Stomach smooth muscle (tissue), 2 donors: ENCODE data around the gene HHIP.

Source experiments
- H3K27ac ChIP-seq: one replicate; pipeline ENCODE4 v1.7.0; 2013; ENCODE audit warnings: mild to moderate bottlenecking, low read length, inconsistent platforms
- H3K27me3 ChIP-seq, 2 donors: one replicate each; pipeline ENCODE4 v1.7.0; 2013; ENCODE audit warnings: low read length in 2 of 2; ENCODE audit not compliant: insufficient read depth in 2 of 2, control insufficient read depth in 1 of 2
- H3K36me3 ChIP-seq, 2 donors: one replicate each; pipeline ENCODE4 v1.7.0; 2013; ENCODE audit warnings: low read length in 2 of 2; ENCODE audit not compliant: control insufficient read depth in 2 of 2, insufficient read depth in 2 of 2
- H3K4me1 ChIP-seq: one replicate; pipeline ENCODE4 v1.7.0; 2013; ENCODE audit warnings: low read length; ENCODE audit not compliant: control insufficient read depth, insufficient read depth
- H3K4me3 ChIP-seq, 2 donors: one replicate each; pipeline ENCODE4 v1.7.0; 2013; ENCODE audit warnings: low read length in 2 of 2
- H3K9ac ChIP-seq, 2 donors: one replicate each; pipeline ENCODE4 v1.7.0; 2013; ENCODE audit warnings: low read length in 2 of 2, mild to moderate bottlenecking in 1 of 2
- H3K9me3 ChIP-seq, 2 donors: one replicate each; pipeline ENCODE4 v1.7.0; 2013; ENCODE audit warnings: low read length in 2 of 2; ENCODE audit not compliant: control insufficient read depth in 2 of 2
- donor health status: healthy.
- donor health status: Pancreatic carcinoma.

HHIP gene, protein sequence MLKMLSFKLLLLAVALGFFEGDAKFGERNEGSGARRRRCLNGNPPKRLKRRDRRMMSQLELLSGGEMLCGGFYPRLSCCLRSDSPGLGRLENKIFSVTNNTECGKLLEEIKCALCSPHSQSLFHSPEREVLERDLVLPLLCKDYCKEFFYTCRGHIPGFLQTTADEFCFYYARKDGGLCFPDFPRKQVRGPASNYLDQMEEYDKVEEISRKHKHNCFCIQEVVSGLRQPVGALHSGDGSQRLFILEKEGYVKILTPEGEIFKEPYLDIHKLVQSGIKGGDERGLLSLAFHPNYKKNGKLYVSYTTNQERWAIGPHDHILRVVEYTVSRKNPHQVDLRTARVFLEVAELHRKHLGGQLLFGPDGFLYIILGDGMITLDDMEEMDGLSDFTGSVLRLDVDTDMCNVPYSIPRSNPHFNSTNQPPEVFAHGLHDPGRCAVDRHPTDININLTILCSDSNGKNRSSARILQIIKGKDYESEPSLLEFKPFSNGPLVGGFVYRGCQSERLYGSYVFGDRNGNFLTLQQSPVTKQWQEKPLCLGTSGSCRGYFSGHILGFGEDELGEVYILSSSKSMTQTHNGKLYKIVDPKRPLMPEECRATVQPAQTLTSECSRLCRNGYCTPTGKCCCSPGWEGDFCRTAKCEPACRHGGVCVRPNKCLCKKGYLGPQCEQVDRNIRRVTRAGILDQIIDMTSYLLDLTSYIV

DNA sequence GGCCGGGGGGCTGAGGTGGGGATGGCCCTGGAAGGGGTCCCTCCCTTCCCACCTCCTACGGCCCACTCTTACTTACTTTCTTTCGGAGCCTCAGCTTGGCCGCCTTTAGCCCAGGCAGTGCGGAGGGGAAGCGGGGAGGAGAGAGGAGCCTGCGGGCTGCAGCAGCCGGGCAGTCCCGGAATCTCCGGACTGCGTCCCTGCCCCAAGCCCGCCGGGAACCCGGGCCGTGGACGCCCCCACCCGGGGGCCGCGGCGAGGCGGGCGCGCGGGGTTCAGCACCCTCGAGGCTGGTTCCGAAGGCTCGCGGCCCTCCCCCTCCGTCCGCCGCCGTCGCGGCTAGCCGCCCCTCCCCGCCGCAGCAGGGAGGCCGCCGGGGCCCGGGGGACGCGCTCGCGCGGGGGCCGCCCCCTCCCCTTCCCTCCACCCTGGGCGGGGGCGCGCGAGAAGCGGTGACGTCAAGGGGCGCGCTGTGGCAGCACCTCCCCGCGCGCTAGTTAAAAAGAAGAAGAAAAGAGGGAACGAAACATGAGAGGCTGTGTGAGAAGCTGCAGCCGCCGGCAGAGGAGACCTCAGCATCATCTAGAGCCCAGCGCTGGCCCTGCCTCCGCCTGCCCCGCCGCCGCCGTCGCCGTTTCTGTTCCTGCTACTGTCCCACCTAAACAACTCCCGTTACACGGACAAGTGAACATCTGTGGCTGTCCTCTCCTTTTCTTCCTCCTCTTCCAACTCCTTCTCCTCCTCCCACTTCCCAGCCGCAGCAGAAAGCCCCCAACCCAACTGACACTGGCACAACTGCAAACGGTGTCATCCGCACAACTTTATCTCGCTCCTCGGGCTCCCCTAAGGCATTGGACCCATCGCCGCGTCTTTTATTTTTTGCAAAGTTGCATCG, at the start of gene HHIP:
HHIP (plus strand) TSS at position 526 of the 892 bp plus-strand sequence. CDS start 520 bp downstream, outside the sequence.
- peak within 1 kb of the TSS in 1 of 2 donors; percentile 12 for H3K9ac ChIP-seq
- H3K27ac ChIP-seq: no peak within 1 kb of the TSS

DNA sequence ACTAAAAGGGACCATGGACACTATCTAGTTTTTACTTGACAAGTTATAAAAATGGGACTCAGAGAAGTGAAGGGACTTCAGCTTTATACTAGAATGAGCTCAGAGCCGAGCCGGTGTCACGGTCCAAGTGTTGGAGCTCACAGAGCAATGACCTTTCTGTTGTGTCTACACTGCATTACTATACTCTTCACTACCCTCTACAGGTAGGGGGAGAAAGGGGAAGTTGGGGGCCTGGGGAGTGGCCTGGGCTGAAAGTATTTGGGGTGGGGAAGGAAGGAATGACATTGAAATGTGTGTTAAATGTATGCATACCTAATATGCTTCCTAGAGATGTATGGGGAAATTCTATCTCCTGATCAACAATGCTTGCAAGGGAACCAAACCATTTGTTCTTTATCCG, 48.8 kb upstream of the HHIP start:
- H3K4me3 ChIP-seq: no peak overlapping the region
- no peaks in the 10 kb centered on the region for H3K27me3 ChIP-seq
- no peaks in the 10 kb centered on the region for H3K9me3 ChIP-seq
- no peak overlapping the region for H3K27ac ChIP-seq
- H3K36me3 ChIP-seq: no peaks in the 10 kb centered on the region
- H3K4me1 ChIP-seq: no peaks in the 10 kb centered on the region
- no peak overlapping the region for H3K9ac ChIP-seq

More for the DNA sequence above, at the start of gene HHIP:
- Histone ChIP-seq H3K4me3 (peak within 1 kb of the TSS; percentile 60 to 75), H3K4me1 (peaks cover 18% of the 10 kb centered on the region), H3K27me3 (peaks cover 25 to 41% of the 10 kb centered on the region in 2 donors), H3K9me3 (no peaks in the 10 kb centered on the region), H3K36me3 (no peaks in the 10 kb centered on the region)

DNA sequence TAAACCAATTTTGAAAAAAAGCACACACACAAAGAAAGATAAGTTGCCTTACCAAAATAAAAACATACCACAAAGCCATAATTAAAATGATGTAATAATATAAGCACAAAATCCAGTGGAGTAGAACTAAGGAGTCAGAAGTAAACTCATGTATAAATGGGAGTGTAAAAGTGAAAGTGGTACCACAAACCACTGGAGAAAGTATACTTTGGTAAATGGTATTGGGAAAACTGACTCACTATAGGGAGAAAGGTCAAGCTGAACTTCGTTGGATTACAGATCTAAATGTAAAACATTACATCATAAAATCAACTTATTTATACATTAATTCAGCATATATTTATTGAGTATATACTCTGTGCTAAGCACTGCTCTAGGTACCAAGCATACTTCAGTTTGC, 46.3 kb upstream of the HHIP start:
- no peak overlapping the region for H3K4me3 ChIP-seq
- H3K27ac ChIP-seq: no peak overlapping the region
- H3K9ac ChIP-seq: no peak overlapping the region
- peaks cover 0 to 3% of the 10 kb centered on the region in 2 donors for H3K9me3 ChIP-seq
- no peaks in the 10 kb centered on the region for H3K4me1 ChIP-seq
- H3K36me3 ChIP-seq: no peaks in the 10 kb centered on the region
- no peaks in the 10 kb centered on the region for H3K27me3 ChIP-seq

DNA sequence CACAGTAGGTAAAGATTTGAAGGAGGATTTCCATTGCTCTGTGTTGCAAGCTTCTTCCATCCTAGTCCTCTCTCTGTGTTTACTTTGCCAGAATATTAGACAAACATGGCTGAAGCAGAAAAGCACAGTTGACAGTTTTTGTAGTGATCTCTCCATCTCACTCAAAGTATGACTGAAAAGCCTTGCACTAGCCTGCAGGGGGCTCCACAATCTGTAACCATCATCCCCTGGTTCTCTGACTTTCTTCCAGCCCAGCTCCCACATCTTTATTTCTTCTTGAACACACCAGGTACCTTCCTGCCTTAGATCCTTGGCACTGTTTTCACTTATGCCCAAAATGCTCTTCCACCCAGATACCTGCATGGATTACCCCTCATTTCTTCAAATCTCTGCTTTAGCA, 34.1 kb upstream of the HHIP start:
- H3K36me3 ChIP-seq: no peaks in the 10 kb centered on the region
- H3K9ac ChIP-seq: no peak overlapping the region

GRCh38 chr4:144614850-144615585, 30.9 kb upstream of the HHIP start:
- H3K4me1 ChIP-seq: no peaks in the 10 kb centered on the region
- H3K9me3 ChIP-seq: no peaks in the 10 kb centered on the region
- no peaks in the 10 kb centered on the region for H3K36me3 ChIP-seq
- no peak overlapping the region for H3K27ac ChIP-seq
- no peak overlapping the region for H3K9ac ChIP-seq
- no peak overlapping the region for H3K4me3 ChIP-seq
- no peaks in the 10 kb centered on the region for H3K27me3 ChIP-seq

More for the DNA sequence above, 34.1 kb upstream of the HHIP start:
- Histone ChIP-seq H3K27ac (no peak overlapping the region), H3K4me3 (no peak overlapping the region), H3K9me3 (no peaks in the 10 kb centered on the region), H3K27me3 (no peaks in the 10 kb centered on the region), H3K4me1 (no peaks in the 10 kb centered on the region)

GRCh38 chr4:144621681-144622080, 24.3 kb upstream of the HHIP start:
- Histone ChIP-seq H3K9me3 (peaks cover 0 to 3% of the 10 kb centered on the region in 2 donors), H3K27ac (no peak overlapping the region), H3K9ac (no peak overlapping the region), H3K4me1 (no peaks in the 10 kb centered on the region), H3K36me3 (no peaks in the 10 kb centered on the region), H3K4me3 (no peak overlapping the region), H3K27me3 (no peaks in the 10 kb centered on the region)

DNA sequence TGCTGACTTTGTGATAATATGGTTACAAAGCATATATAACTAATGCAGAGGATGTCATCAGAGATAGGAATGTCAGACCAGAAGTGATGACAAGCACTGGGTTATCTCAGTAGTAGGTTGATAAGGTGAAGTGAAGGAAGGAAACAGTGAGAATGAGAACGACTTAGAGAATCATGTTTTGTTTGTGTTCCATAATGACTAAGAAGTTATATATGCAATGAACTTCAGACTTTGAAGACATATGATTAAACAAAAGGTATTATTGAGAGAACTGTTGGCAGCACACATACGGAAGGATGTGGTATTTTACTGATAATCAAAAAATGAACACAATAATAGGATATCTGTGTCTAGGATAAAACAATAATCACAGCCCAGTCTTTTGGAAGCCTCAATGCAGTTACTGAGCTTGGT, 18.3 kb upstream of the HHIP start:
- H3K4me3 ChIP-seq: no peak overlapping the region

DNA sequence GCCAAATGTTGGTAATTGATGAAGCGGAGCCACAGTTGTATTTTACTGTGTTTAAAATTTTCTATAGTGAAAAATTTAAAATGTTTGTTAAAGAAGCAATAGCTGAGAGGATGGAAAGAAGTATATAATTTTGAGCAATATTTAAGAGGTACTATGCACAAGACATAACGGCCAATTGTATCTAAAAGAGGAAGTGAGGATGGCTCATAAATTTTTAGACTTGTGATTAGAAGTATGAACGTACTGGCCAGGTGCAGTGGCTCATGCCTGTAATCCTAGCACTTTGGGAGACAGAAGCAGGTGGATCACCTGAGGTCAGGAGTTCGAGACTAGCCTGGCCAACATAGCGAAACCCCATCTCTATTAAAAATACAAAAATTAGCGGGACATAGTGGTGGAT, 12.7 kb upstream of the HHIP start:
- H3K27me3 ChIP-seq: no peaks in the 10 kb centered on the region
- H3K27ac ChIP-seq: no peak overlapping the region
- no peak overlapping the region for H3K4me3 ChIP-seq
- H3K9ac ChIP-seq: no peak overlapping the region
- no peaks in the 10 kb centered on the region for H3K9me3 ChIP-seq
- H3K4me1 ChIP-seq: no peaks in the 10 kb centered on the region
- no peaks in the 10 kb centered on the region for H3K36me3 ChIP-seq

More for the DNA sequence above, 18.3 kb upstream of the HHIP start:
- Histone ChIP-seq H3K27ac (no peak overlapping the region), H3K9me3 (peaks cover 0 to 3% of the 10 kb centered on the region in 2 donors), H3K9ac (no peak overlapping the region), H3K27me3 (no peaks in the 10 kb centered on the region), H3K4me1 (no peaks in the 10 kb centered on the region), H3K36me3 (no peaks in the 10 kb centered on the region)

DNA sequence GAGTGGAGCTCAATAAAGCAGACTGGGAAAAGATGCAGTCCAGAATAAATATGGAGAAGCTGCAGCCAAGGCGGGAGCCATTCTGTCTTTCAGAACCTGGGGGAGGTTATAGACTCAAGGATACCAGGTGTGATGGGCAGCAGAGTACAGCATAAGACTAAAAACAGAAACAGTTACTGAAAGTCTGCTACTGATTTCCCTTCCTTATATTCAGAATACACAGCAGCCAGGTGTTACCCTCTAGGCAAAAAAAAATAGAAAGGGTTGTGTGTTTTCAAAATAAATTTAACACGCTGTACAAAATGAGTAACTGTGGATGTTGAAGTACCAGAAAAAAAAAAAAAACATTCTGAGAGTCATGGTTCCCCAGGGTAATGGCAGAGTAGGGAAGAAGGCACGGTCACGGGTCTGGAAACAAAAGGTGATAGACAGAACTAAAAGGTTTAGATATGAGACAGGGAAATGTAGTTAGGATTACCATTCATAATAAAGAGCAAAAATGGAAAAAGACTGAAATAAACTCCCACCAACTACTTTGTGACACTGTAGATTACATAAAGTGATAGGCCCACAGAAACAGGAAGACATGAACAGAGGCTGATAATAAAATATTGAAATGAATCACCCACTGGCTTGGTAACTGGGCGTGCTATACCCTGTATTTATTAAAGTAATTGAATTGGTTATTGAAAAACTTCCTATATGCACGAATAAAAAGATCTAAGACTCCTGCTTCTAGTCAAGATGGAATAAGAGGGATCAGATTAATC, 10.8 kb upstream of the HHIP start:
- H3K9ac ChIP-seq: no peak overlapping the region
- H3K27me3 ChIP-seq: no peaks in the 10 kb centered on the region
- no peaks in the 10 kb centered on the region for H3K4me1 ChIP-seq
- no peak overlapping the region for H3K27ac ChIP-seq
- no peak overlapping the region for H3K4me3 ChIP-seq
- no peaks in the 10 kb centered on the region for H3K9me3 ChIP-seq
- H3K36me3 ChIP-seq: no peaks in the 10 kb centered on the region
